ENCODE results near the gene LRP1B. TPM values are rescaled to one million over a fixed set of nuclear protein-coding genes. Genes with fewer than 3 reads are reported as not detected.

The LRP1B gene
- total RNA-seq, 2 donors from 2014 or later, result 0.79 to 1.8 TPM

DNA sequence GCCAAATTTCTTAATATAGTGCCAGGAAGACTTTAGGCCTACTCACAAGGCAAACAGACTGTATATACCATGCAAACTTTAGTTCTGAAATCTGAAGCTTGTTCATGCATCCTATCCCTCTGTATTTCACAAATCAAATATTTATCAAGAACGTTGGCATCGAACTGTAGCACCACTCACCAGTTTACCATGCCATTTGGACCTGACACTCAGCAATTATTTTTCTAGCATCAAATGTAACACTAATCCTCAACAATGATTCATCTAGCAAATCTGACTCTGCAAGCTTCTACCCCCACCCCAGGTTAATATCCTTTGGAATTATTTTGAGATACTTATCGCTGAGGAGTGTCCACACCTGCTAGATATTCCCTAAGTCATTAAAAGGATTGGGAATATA lies 1506.6 kb downstream of the LRP1B start:
- no peak for DNase-seq
- H3K4me1 Mint-ChIP-seq, result peaks cover 4% of the 10 kb centered on the region
- Histone ChIP-seq H3K9ac (ENCODE audit: extremely low read depth, low read length, poor library complexity, severe bottlenecking) (no peak overlapping the region), H3K9me3 (ENCODE audit: control insufficient read depth, low read length) (no peaks in the 10 kb centered on the region), H3K4me1 (ENCODE audit: control insufficient read depth, insufficient read depth, low read length) (no peaks in the 10 kb centered on the region), H3K36me3 (ENCODE audit: control insufficient read depth, insufficient read depth, low read length) (no peaks in the 10 kb centered on the region), H3K4me3 (ENCODE audit: low read length) (no peak overlapping the region), H3K27ac (ENCODE audit: low read depth, low read length) (no peak overlapping the region), H3K27me3 (ENCODE audit: control insufficient read depth, insufficient read depth, low read length, poor library complexity, severe bottlenecking) (no peaks in the 10 kb centered on the region)
- H3K27ac Mint-ChIP-seq, result no peak overlapping the region
- TF ChIP-seq, protein P1, sequence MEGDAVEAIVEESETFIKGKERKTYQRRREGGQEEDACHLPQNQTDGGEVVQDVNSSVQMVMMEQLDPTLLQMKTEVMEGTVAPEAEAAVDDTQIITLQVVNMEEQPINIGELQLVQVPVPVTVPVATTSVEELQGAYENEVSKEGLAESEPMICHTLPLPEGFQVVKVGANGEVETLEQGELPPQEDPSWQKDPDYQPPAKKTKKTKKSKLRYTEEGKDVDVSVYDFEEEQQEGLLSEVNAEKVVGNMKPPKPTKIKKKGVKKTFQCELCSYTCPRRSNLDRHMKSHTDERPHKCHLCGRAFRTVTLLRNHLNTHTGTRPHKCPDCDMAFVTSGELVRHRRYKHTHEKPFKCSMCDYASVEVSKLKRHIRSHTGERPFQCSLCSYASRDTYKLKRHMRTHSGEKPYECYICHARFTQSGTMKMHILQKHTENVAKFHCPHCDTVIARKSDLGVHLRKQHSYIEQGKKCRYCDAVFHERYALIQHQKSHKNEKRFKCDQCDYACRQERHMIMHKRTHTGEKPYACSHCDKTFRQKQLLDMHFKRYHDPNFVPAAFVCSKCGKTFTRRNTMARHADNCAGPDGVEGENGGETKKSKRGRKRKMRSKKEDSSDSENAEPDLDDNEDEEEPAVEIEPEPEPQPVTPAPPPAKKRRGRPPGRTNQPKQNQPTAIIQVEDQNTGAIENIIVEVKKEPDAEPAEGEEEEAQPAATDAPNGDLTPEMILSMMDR (conservative IDR thresholded peaks at IDR 0.05), result no peak
- no peak overlapping the region for H3K4me3 Mint-ChIP-seq
- H3K9me3 Mint-ChIP-seq, result no peaks in the 10 kb centered on the region
- H3K27me3 Mint-ChIP-seq (ENCODE audit: insufficient read depth), result no peaks in the 10 kb centered on the region
- H3K36me3 Mint-ChIP-seq (ENCODE audit: low read depth), result no peaks in the 10 kb centered on the region
- WGBS, 2 experiments (ENCODE audit: insufficient coverage in 1 of 2, insufficient read length in 1 of 2), result 94 to 100% methylated on average over 2 to 3 of the region's 3 CpGs

DNA sequence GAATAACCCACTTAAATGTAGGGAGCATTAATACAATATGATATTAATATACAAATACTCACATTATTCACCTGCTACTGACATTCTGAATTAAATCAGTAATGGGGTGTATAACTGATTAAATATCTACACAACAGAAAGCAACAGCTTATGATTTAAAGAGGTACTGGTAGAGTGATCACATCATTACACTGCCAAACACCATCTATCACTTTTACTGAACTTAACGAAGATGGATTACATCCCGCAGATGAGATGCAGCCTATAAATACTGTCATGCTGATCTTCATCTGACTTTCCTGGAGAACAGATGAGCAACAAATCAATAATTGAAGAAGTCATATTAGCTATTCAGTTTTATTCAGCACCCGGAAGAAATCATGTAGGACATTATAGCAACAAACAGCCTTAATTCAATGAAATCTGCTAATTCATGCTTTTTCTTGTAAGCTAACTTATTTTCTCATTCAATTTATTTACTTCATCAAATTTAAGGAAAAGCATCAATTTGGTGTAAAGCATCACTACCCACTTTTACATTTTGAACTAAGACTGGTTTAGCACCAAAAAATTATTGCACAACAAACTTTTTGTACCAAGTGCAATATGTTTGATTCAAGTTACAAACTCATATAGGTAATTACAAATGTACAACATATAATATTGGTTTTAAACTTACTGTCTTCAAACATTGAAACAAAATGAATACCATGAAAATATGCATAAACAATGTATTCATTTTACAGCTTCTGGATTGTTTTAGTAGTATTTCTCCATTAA lies 1509.0 kb downstream of the LRP1B start:
- no peaks in the 10 kb centered on the region for H3K27me3 ChIP-seq (ENCODE audit: control insufficient read depth, insufficient read depth, low read length, poor library complexity, severe bottlenecking)
- Mint-ChIP-seq H3K4me3 (no peak overlapping the region), H3K27me3 (ENCODE audit: insufficient read depth) (no peaks in the 10 kb centered on the region), H3K36me3 (ENCODE audit: low read depth) (no peaks in the 10 kb centered on the region), H3K4me1 (peaks cover 2% of the 10 kb centered on the region), H3K9me3 (no peaks in the 10 kb centered on the region), H3K27ac (no peak overlapping the region)
- no peak overlapping the region for H3K4me3 ChIP-seq (ENCODE audit: low read length)
- DNase-seq, result no peak
- H3K9ac ChIP-seq (ENCODE audit: extremely low read depth, low read length, poor library complexity, severe bottlenecking), result no peak overlapping the region
- WGBS, 2 experiments (ENCODE audit: insufficient coverage in 1 of 2, insufficient read length in 1 of 2), result 90 to 97% methylated on average over 3 of the region's 3 CpGs
- no peaks in the 10 kb centered on the region for H3K4me1 ChIP-seq (ENCODE audit: control insufficient read depth, insufficient read depth, low read length)
- no peaks in the 10 kb centered on the region for H3K9me3 ChIP-seq (ENCODE audit: control insufficient read depth, low read length)
- H3K36me3 ChIP-seq (ENCODE audit: control insufficient read depth, insufficient read depth, low read length), result no peaks in the 10 kb centered on the region
- no peak overlapping the region for H3K27ac ChIP-seq (ENCODE audit: low read depth, low read length)
- TF ChIP-seq, protein P1 (conservative IDR thresholded peaks at IDR 0.05), result no peak

DNA sequence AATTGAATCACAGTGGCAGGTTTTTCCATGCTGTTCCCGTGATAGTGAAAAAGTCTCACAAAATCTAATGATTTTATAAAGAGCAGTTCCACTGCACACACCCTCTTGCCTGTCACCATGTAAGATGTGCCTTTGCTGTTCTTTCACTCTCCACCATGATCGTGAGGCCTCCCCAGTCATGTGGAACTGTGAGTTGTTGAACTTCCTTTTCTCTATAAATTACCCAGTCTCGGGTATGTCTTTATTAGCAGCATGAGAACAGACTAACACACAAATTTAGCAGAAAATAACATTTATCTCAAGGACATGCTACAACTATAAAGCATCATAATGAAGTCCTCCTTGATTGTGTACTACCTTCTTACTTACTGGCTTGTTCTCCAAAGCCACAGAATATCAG lies 1526.0 kb downstream of the LRP1B start:
- H3K9me3 ChIP-seq (ENCODE audit: control insufficient read depth, low read length), result no peaks in the 10 kb centered on the region
- H3K4me3 ChIP-seq (ENCODE audit: low read length), result no peak overlapping the region
- DNase-seq, result no peak
- H3K27me3 ChIP-seq (ENCODE audit: control insufficient read depth, insufficient read depth, low read length, poor library complexity, severe bottlenecking), result no peaks in the 10 kb centered on the region
- no peak overlapping the region for H3K27ac ChIP-seq (ENCODE audit: low read depth, low read length)
- no peaks in the 10 kb centered on the region for H3K27me3 Mint-ChIP-seq (ENCODE audit: insufficient read depth)
- H3K4me1 ChIP-seq (ENCODE audit: control insufficient read depth, insufficient read depth, low read length), result no peaks in the 10 kb centered on the region
- peaks cover 7% of the 10 kb centered on the region for H3K4me1 Mint-ChIP-seq
- no peak overlapping the region for H3K9ac ChIP-seq (ENCODE audit: extremely low read depth, low read length, poor library complexity, severe bottlenecking)
- TF ChIP-seq, protein P1 (conservative IDR thresholded peaks at IDR 0.05), result no peak
- H3K9me3 Mint-ChIP-seq, result no peaks in the 10 kb centered on the region
- no peaks in the 10 kb centered on the region for H3K36me3 Mint-ChIP-seq (ENCODE audit: low read depth)
- no peak overlapping the region for H3K4me3 Mint-ChIP-seq
- WGBS, 2 experiments (ENCODE audit: insufficient coverage in 1 of 2, insufficient read length in 1 of 2), result 86 to 87% methylated on average over 1 to 3 of the region's 3 CpGs
- no peaks in the 10 kb centered on the region for H3K36me3 ChIP-seq (ENCODE audit: control insufficient read depth, insufficient read depth, low read length)
- no peak overlapping the region for H3K27ac Mint-ChIP-seq
